CD4-positive, alpha-beta T cell treated with Interleukin-12 subunit alpha and Interleukin-12 subunit beta, for 1 hour (primary cell): ENCODE data around the gene BBS12.

Source experiments
- DNase-seq: peaks from one replicate; pipeline ENCODE4 v3.0.0-alpha.2; 2020

Gene BBS12

GRCh38 chr4:122732329-122733026 lies at the start of gene BBS12:
BBS12 (plus strand) TSS chr4:122732704; CDS start chr4:122741893, 9,189 bp downstream.
- DNase-seq, result peak; percentile 99

- DNase-seq, result no peak
Measured at GRCh38 chr4:122686691-122687090, 45.8 kb upstream of the BBS12 start.

GRCh38 chr4:122687531-122688061 lies 44.9 kb upstream of the BBS12 start:
- DNase-seq, result no peak

- DNase-seq, result no peak
Measured at GRCh38 chr4:122688529-122689140, 43.9 kb upstream of the BBS12 start.

- no peak for DNase-seq
Measured at GRCh38 chr4:122689972-122690371, 42.5 kb upstream of the BBS12 start.

- DNase-seq, result no peak
Measured at GRCh38 chr4:122691988-122692387, 40.5 kb upstream of the BBS12 start.

- no peak for DNase-seq
Measured at GRCh38 chr4:122692641-122693520, 39.6 kb upstream of the BBS12 start.

GRCh38 chr4:122695226-122695625 lies 37.3 kb upstream of the BBS12 start:
- no peak for DNase-seq

- no peak for DNase-seq
Measured at GRCh38 chr4:122700178-122700725, 32.3 kb upstream of the BBS12 start.

GRCh38 chr4:122701061-122701460 lies 31.4 kb upstream of the BBS12 start:
- DNase-seq, result no peak

- DNase-seq, result no peak
Measured at GRCh38 chr4:122701965-122702364, 30.5 kb upstream of the BBS12 start.

- no peak for DNase-seq
Measured at GRCh38 chr4:122702939-122703338, 29.6 kb upstream of the BBS12 start.

GRCh38 chr4:122703868-122704267 lies 28.6 kb upstream of the BBS12 start:
- DNase-seq, result no peak

GRCh38 chr4:122705009-122705408 lies 27.5 kb upstream of the BBS12 start:
- no peak for DNase-seq

- no peak for DNase-seq
Measured at GRCh38 chr4:122705547-122706117, 26.9 kb upstream of the BBS12 start.

- no peak for DNase-seq
Measured at GRCh38 chr4:122706511-122706910, 26.0 kb upstream of the BBS12 start.

GRCh38 chr4:122707497-122707896 lies 25.0 kb upstream of the BBS12 start:
- DNase-seq, result no peak

- no peak for DNase-seq
Measured at GRCh38 chr4:122709236-122709635, 23.3 kb upstream of the BBS12 start.

GRCh38 chr4:122710434-122711308 lies 21.8 kb upstream of the BBS12 start:
- peak; percentile 9 for DNase-seq

GRCh38 chr4:122711919-122712318 lies 20.6 kb upstream of the BBS12 start:
- DNase-seq, result no peak

- no peak for DNase-seq
Measured at GRCh38 chr4:122712782-122713181, 19.7 kb upstream of the BBS12 start.

- DNase-seq, result no peak
Measured at GRCh38 chr4:122715221-122715620, 17.3 kb upstream of the BBS12 start.
